KMS-11 (cell line): Measurements from ENCODE around the gene AGPAT3.
A peak's percentile ranks its signal among the peaks of the same experiment; 100 is the strongest.

Experiments used
- H2AFZ ChIP-seq: fragments of 200-600 bp; sonication (generic); 2 replicates; pipeline ENCODE4 v1.6.1; 2016; ENCODE audit warnings: antibody characterized with exemption, mixed run types, low read depth
- H3K27ac ChIP-seq: fragments of 200-600 bp; sonication (generic); 2 replicates; pipeline ENCODE4 v1.6.1; 2016; ENCODE audit warnings: mild to moderate bottlenecking, mixed run types
- H3K27me3 ChIP-seq: fragments of 200-600 bp; sonication (generic); 2 replicates; pipeline ENCODE4 v1.6.1; 2017; ENCODE audit warnings: mild to moderate bottlenecking, low read depth, mixed run types, moderate library complexity; ENCODE audit not compliant: insufficient read depth
- H3K36me3 ChIP-seq: fragments of 200-600 bp; sonication (generic); 2 replicates; pipeline ENCODE4 v1.6.1; 2017; ENCODE audit warnings: mild to moderate bottlenecking, mixed run types; ENCODE audit not compliant: insufficient read depth
- H3K4me1 ChIP-seq: fragments of 200-600 bp; sonication (generic); 2 replicates; pipeline ENCODE4 v1.6.1; 2016; ENCODE audit warnings: mild to moderate bottlenecking, low read depth, mixed run types; ENCODE audit not compliant: poor library complexity, severe bottlenecking
- H3K4me2 ChIP-seq: fragments of 200-600 bp; sonication (generic); 2 replicates; pipeline ENCODE4 v1.7.0; 2016; ENCODE audit warnings: mild to moderate bottlenecking, mixed run types
- H3K4me3 ChIP-seq: fragments of 200-600 bp; sonication (generic); IDR thresholded peaks from 2 replicates; pipeline ENCODE4 v1.6.1; 2017; ENCODE audit warnings: low read depth, low read length, mixed read lengths; ENCODE audit not compliant: insufficient read depth
- H3K79me2 ChIP-seq: fragments of 200-600 bp; sonication (generic); 2 replicates; pipeline ENCODE4 v1.6.1; 2016; ENCODE audit warnings: low read depth, mixed run types; ENCODE audit not compliant: insufficient read depth
- H3K9ac ChIP-seq: fragments of 200-600 bp; sonication (generic); 2 replicates; pipeline ENCODE4 v1.6.1; 2016; ENCODE audit warnings: mild to moderate bottlenecking, mixed run types
- H4K20me1 ChIP-seq: fragments of 200-600 bp; sonication (generic); 2 replicates; pipeline ENCODE4 v1.6.1; 2016; ENCODE audit warnings: mild to moderate bottlenecking, mixed run types; ENCODE audit not compliant: insufficient read depth
- TF ChIP-seq, protein P1 (sequence below): fragments of 200-600 bp; sonication (generic); conservative IDR thresholded peaks from 2 replicates; pipeline ENCODE4 v1.6.1; 2017; ENCODE audit warnings: low read depth, mild to moderate bottlenecking, antibody characterized with exemption, low read length, moderate library complexity, mixed read lengths

AGPAT3 gene

DNA sequence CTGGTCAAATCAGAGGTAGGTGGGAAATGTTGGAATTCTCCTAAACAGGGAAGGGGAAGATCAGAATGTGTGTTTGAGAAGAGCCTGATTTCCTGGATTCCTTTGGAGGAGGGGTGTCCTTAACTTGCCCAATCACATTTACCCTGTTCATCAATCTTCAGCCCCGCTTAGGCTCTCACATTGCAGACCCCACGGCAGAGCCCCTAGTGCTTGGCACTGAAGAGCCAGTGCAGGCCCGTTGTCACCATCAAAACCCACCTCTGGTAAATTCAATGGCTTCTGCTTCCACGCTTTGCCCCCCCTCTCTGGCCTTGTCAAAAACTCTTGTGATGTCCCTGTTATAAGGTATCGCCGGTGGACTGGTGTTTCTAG lies 2.3 kb downstream of the AGPAT3 start:
- H3K79me2 ChIP-seq: peaks cover 66% of the 10 kb centered on the region

DNA sequence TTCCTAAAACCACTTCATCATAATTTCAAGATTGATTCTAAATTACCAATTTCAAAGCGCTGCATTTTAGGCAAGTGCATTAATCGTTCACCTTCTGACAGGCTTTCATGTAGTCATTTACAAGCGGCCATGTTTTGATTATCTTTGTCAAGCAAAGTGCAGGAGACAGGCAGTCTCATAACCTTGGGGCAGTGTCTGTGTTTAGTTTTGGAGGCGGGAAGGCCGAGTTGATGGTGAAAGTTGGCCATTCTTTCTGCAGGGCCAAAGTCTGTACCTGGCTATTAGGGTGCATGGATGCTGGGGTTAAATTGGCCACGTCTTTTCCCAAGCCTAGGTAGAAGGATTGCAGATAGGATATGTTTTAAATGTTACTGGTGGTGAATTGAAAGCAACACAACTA lies 2.9 kb downstream of the AGPAT3 start:
- TF ChIP-seq, protein P1, sequence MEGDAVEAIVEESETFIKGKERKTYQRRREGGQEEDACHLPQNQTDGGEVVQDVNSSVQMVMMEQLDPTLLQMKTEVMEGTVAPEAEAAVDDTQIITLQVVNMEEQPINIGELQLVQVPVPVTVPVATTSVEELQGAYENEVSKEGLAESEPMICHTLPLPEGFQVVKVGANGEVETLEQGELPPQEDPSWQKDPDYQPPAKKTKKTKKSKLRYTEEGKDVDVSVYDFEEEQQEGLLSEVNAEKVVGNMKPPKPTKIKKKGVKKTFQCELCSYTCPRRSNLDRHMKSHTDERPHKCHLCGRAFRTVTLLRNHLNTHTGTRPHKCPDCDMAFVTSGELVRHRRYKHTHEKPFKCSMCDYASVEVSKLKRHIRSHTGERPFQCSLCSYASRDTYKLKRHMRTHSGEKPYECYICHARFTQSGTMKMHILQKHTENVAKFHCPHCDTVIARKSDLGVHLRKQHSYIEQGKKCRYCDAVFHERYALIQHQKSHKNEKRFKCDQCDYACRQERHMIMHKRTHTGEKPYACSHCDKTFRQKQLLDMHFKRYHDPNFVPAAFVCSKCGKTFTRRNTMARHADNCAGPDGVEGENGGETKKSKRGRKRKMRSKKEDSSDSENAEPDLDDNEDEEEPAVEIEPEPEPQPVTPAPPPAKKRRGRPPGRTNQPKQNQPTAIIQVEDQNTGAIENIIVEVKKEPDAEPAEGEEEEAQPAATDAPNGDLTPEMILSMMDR: no peak
- H3K9ac ChIP-seq: no peak overlapping the region
- peak overlapping the region; percentile 89 for H3K4me2 ChIP-seq
- peaks cover 36% of the 10 kb centered on the region for H3K4me1 ChIP-seq
- no peak overlapping the region; the same call in 1 of the 2 replicates for H3K27ac ChIP-seq
- peaks cover 72% of the 10 kb centered on the region for H3K79me2 ChIP-seq
- no peak overlapping the region for H2AFZ ChIP-seq
- H3K4me3 ChIP-seq: no peak overlapping the region
- no peaks in the 10 kb centered on the region for H4K20me1 ChIP-seq
- no peaks in the 10 kb centered on the region; the same call in 1 of the 2 replicates for H3K36me3 ChIP-seq
- H3K27me3 ChIP-seq: no peaks in the 10 kb centered on the region

More for the DNA sequence above, 2.3 kb downstream of the AGPAT3 start:
- H3K27ac ChIP-seq: peak overlapping the region; percentile 81
- no peaks in the 10 kb centered on the region for H3K27me3 ChIP-seq
- peak overlapping the region; percentile 53; the same call in 1 of the 2 replicates for H2AFZ ChIP-seq
- peaks cover 36% of the 10 kb centered on the region for H3K4me1 ChIP-seq
- TF ChIP-seq, protein P1: no peak
- peak overlapping the region; percentile 89 for H3K4me2 ChIP-seq
- no peaks in the 10 kb centered on the region for H4K20me1 ChIP-seq
- H3K4me3 ChIP-seq: peak overlapping the region; percentile 29
- H3K36me3 ChIP-seq: no peaks in the 10 kb centered on the region; the same call in 1 of the 2 replicates
- H3K9ac ChIP-seq: peak overlapping the region; percentile 84; the same call in 1 of the 2 replicates

DNA sequence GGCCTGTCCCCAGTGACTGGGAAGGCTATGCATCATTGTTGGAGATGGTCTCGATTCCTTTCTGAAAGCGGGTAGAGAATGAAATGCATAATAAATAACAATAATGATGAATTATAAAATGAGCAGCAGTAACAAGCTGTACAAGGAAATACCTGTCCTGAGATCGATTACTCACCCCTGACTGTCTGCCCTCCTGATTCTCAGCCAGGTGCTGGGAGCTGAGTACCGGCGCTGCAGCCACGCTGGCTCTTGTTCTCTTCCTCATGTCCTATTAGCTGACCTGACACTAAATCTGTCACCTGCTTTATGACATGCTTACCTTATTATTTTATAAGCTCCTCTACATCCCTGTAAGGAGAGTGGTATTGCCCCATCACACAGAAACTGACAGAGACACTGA lies 3.4 kb downstream of the AGPAT3 start:
- no peaks in the 10 kb centered on the region; the same call in 1 of the 2 replicates for H3K36me3 ChIP-seq
- H3K27me3 ChIP-seq: no peaks in the 10 kb centered on the region
- H4K20me1 ChIP-seq: no peaks in the 10 kb centered on the region
- peaks cover 30% of the 10 kb centered on the region for H3K4me1 ChIP-seq
- H3K9ac ChIP-seq: no peak overlapping the region
- H2AFZ ChIP-seq: no peak overlapping the region
- no peak overlapping the region for H3K27ac ChIP-seq
- H3K4me2 ChIP-seq: peak overlapping the region; percentile 89; the same call in 1 of the 2 replicates
- peaks cover 72% of the 10 kb centered on the region for H3K79me2 ChIP-seq
- no peak overlapping the region for H3K4me3 ChIP-seq
- TF ChIP-seq, protein P1: no peak

DNA sequence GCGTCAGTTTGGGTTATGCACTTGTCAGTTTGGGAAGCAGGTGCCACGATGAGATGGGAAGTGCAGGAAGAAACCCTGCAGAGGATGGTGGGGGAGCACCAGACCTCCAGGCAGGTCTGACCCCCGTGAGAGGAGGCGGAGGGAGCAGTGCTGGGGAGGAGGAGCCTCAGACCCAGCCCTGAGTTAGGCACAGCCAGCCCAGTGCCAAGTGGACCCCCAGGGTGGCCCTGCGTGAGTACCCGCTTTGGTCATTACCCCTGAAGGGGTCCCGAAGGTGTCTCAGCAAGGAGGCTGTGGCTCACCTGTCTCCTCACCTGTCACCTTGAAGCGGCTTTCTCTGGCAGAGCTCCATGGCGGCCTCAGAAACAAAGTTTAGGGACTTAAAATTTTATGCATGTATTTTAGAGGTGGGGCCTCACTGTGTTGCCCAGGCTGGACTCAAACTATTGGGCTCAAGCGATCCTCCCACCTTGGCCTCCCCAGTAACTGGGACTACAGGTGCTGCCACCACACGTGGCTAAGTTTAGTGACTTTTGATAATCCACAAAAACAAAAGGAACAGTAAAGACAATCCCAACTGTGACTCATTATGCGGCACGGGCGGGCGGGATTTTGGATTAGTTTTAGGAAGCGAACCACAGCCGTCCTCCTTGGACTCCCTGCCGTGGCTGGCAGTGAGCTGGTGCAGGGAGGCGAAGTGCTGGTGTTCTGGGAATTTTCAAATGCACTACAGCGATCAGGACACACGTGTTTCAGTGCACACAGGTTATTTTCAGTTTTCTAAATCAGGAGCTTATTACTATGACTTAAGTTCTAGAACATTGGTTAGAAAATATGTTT lies 4.7 kb downstream of the AGPAT3 start:
- Histone ChIP-seq H3K4me3 (no peak overlapping the region), H3K4me1 (peaks cover 23% of the 10 kb centered on the region), H3K79me2 (peaks cover 75% of the 10 kb centered on the region), H3K27ac (no peak overlapping the region), H3K36me3 (no peaks in the 10 kb centered on the region; the same call in 1 of the 2 replicates), H2AFZ (no peak overlapping the region), H4K20me1 (no peaks in the 10 kb centered on the region), H3K27me3 (no peaks in the 10 kb centered on the region), H3K9ac (no peak overlapping the region), H3K4me2 (no peak overlapping the region)
- TF ChIP-seq, protein P1: no peak
